PC-9 (cell line): ENCODE measurements around the gene ARPC4.

Experiments used
- CTCF ChIP-seq: fragments of 200-600 bp; sonication (generic); conservative IDR thresholded peaks from 2 replicates; pipeline ENCODE4 v1.6.1; 2017; ENCODE audit warnings: mixed run types, antibody characterized with exemption, mild to moderate bottlenecking, moderate library complexity
- EZH2 ChIP-seq: fragments of 200-600 bp; sonication (generic); IDR thresholded peaks from 2 replicates; pipeline ENCODE4 v1.8.0; 2017; ENCODE audit warnings: antibody characterized with exemption, low read depth

GRCh38 chr3:9846231-9846630 lies 53.3 kb downstream of the ARPC4 start:
- TF ChIP-seq CTCF: no peak
- no peak for TF ChIP-seq EZH2
